ENCODE results near the gene MCAT.
"Not testable (repeated sequence)": the region's sequence is repeated elsewhere in the genome, so short reads cannot be mapped to it uniquely, and the experiment has no call there.

The MCAT gene

GRCh38 chr22:43150731-43151206, 7.6 kb upstream of the MCAT start:
- Histone ChIP-seq H3K9me3 (replicated peaks; ENCODE audit: insufficient read depth, low read length) (no peaks in the 10 kb centered on the region), H3K27me3 (replicated peaks; ENCODE audit: insufficient read depth, low read length) (no peaks in the 10 kb centered on the region), H3K4me2 (ENCODE audit: low read depth, low read length) (peak overlapping the region; percentile 95), H3K27ac (ENCODE audit: low read length) (no peak overlapping the region), H3K4me3 (ENCODE audit: low read length) (peak overlapping the region; percentile 76), H3K79me2 (ENCODE audit: low read length) (peaks cover 4% of the 10 kb centered on the region), H4K20me1 (ENCODE audit: insufficient read depth, low read length) (no peaks in the 10 kb centered on the region), H3K4me1 (ENCODE audit: low read length) (peaks cover 12% of the 10 kb centered on the region), H3K9ac (ENCODE audit: low read length) (no peak overlapping the region), H3F3A (ENCODE audit: insufficient read depth, low read length) (peaks cover 8% of the 10 kb centered on the region), H3K9me2 (replicated peaks; ENCODE audit: insufficient read depth, low read length) (no peaks in the 10 kb centered on the region), H3K36me3 (replicated peaks; ENCODE audit: insufficient read depth, low read length) (no peaks in the 10 kb centered on the region), H2AFZ (ENCODE audit: low read length) (peak overlapping the region; percentile 69)
- DNase-seq, result no peak
- TF ChIP-seq EZH2phosphoT487 (IDR thresholded peaks at IDR 0.05; ENCODE audit: low read length) (no peak), EZH2 (optimal IDR thresholded peaks at IDR 0.05; ENCODE audit: low read depth, low read length) (no peak)
- TF ChIP-seq, protein P1, sequence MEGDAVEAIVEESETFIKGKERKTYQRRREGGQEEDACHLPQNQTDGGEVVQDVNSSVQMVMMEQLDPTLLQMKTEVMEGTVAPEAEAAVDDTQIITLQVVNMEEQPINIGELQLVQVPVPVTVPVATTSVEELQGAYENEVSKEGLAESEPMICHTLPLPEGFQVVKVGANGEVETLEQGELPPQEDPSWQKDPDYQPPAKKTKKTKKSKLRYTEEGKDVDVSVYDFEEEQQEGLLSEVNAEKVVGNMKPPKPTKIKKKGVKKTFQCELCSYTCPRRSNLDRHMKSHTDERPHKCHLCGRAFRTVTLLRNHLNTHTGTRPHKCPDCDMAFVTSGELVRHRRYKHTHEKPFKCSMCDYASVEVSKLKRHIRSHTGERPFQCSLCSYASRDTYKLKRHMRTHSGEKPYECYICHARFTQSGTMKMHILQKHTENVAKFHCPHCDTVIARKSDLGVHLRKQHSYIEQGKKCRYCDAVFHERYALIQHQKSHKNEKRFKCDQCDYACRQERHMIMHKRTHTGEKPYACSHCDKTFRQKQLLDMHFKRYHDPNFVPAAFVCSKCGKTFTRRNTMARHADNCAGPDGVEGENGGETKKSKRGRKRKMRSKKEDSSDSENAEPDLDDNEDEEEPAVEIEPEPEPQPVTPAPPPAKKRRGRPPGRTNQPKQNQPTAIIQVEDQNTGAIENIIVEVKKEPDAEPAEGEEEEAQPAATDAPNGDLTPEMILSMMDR (IDR thresholded peaks at IDR 0.05; ENCODE audit: low read length), result no peak

DNA sequence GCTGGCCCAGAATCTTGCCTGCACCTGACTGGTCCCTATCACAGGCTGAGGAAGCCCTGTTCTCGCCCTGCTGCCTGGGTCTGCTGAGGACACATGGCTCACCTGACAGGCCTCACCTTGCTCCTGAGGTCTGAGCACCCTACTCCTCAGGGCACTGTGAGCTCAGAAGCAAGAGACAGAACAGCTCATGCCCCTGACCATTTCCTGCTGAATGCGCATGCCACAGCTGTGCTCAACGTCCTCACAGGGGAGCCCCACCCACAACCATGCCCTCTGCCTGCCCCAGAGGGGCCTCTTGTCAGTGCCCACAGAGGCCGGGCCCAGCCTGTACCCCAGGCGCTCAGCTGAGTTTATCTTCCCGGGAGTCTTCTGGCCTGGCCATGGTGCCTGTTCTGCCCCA, 5.4 kb upstream of the MCAT start:
- Histone ChIP-seq H3K27ac (ENCODE audit: low read length) (peak overlapping the region; percentile 36; the same call in 1 of the 2 replicates), H4K20me1 (ENCODE audit: insufficient read depth, low read length) (no peaks in the 10 kb centered on the region), H3K4me2 (ENCODE audit: low read depth, low read length) (no peak overlapping the region), H3K36me3 (replicated peaks; ENCODE audit: insufficient read depth, low read length) (no peaks in the 10 kb centered on the region), H3K9me2 (replicated peaks; ENCODE audit: insufficient read depth, low read length) (no peaks in the 10 kb centered on the region), H3K27me3 (replicated peaks; ENCODE audit: insufficient read depth, low read length) (no peaks in the 10 kb centered on the region), H3K9ac (ENCODE audit: low read length) (0 out of 2 replicates have a peak overlapping the region, but pooled peaks have one; percentile 1), H2AFZ (ENCODE audit: low read length) (peak overlapping the region; percentile 47; the same call in 1 of the 2 replicates), H3K79me2 (ENCODE audit: low read length) (peaks cover 4% of the 10 kb centered on the region), H3F3A (ENCODE audit: insufficient read depth, low read length) (peaks cover 8% of the 10 kb centered on the region), H3K4me1 (ENCODE audit: low read length) (peaks cover 12% of the 10 kb centered on the region), H3K4me3 (ENCODE audit: low read length) (no peak overlapping the region), H3K9me3 (replicated peaks; ENCODE audit: insufficient read depth, low read length) (no peaks in the 10 kb centered on the region)
- DNase-seq, result peak; percentile 65
- TF ChIP-seq, protein P1 (IDR thresholded peaks at IDR 0.05; ENCODE audit: low read length), result no peak
- TF ChIP-seq EZH2 (optimal IDR thresholded peaks at IDR 0.05; ENCODE audit: low read depth, low read length) (no peak), EZH2phosphoT487 (IDR thresholded peaks at IDR 0.05; ENCODE audit: low read length) (no peak)

- Histone ChIP-seq H3K27me3 (replicated peaks; ENCODE audit: insufficient read depth, low read length) (no peaks in the 10 kb centered on the region), H3K9me3 (replicated peaks; ENCODE audit: insufficient read depth, low read length) (no peaks in the 10 kb centered on the region), H3K79me2 (ENCODE audit: low read length) (peaks cover 5% of the 10 kb centered on the region), H3K9ac (ENCODE audit: low read length) (peak overlapping the region; percentile 45; the same call in 1 of the 2 replicates), H3K4me1 (ENCODE audit: low read length) (peaks cover 12% of the 10 kb centered on the region), H3K4me3 (ENCODE audit: low read length) (peak overlapping the region; percentile 38), H3K4me2 (ENCODE audit: low read depth, low read length) (peak overlapping the region; percentile 40), H2AFZ (ENCODE audit: low read length) (peak overlapping the region; percentile 67), H3K27ac (ENCODE audit: low read length) (peak overlapping the region; percentile 46; the same call in 1 of the 2 replicates), H4K20me1 (ENCODE audit: insufficient read depth, low read length) (no peaks in the 10 kb centered on the region), H3K9me2 (replicated peaks; ENCODE audit: insufficient read depth, low read length) (no peaks in the 10 kb centered on the region), H3K36me3 (replicated peaks; ENCODE audit: insufficient read depth, low read length) (no peaks in the 10 kb centered on the region), H3F3A (ENCODE audit: insufficient read depth, low read length) (peaks cover 8% of the 10 kb centered on the region)
- DNase-seq, result peak; percentile 75
- TF ChIP-seq EZH2phosphoT487 (IDR thresholded peaks at IDR 0.05; ENCODE audit: low read length), result no peak
- TF ChIP-seq EZH2 (optimal IDR thresholded peaks at IDR 0.05; ENCODE audit: low read depth, low read length), result no peak
- TF ChIP-seq, protein P1 (IDR thresholded peaks at IDR 0.05; ENCODE audit: low read length), result no peak
These were observed 4.6 kb upstream of the MCAT start for GRCh38 chr22:43147821-43148220.

- H3K9me2 ChIP-seq (replicated peaks; ENCODE audit: insufficient read depth, low read length); DNase-seq; H3K9ac ChIP-seq (ENCODE audit: low read length); H3F3A ChIP-seq (ENCODE audit: insufficient read depth, low read length); H4K20me1 ChIP-seq (ENCODE audit: insufficient read depth, low read length); H2AFZ ChIP-seq (ENCODE audit: low read length); H3K4me3 ChIP-seq (ENCODE audit: low read length); H3K9me3 ChIP-seq (replicated peaks; ENCODE audit: insufficient read depth, low read length); H3K4me2 ChIP-seq (ENCODE audit: low read depth, low read length); H3K27me3 ChIP-seq (replicated peaks; ENCODE audit: insufficient read depth, low read length); H3K36me3 ChIP-seq (replicated peaks; ENCODE audit: insufficient read depth, low read length); H3K27ac ChIP-seq (ENCODE audit: low read length): not testable (repeated sequence)
- H3K4me1 ChIP-seq (ENCODE audit: low read length), result peaks cover 12% of the 10 kb centered on the region
- peaks cover 13% of the 10 kb centered on the region for H3K79me2 ChIP-seq (ENCODE audit: low read length)
These were observed 3.1 kb upstream of the MCAT start for GRCh38 chr22:43146332-43146731.

- not testable (repeated sequence) for H3K4me2 ChIP-seq (ENCODE audit: low read depth, low read length); H4K20me1 ChIP-seq (ENCODE audit: insufficient read depth, low read length); H3F3A ChIP-seq (ENCODE audit: insufficient read depth, low read length); H3K36me3 ChIP-seq (replicated peaks; ENCODE audit: insufficient read depth, low read length); H3K4me1 ChIP-seq (ENCODE audit: low read length); H3K27me3 ChIP-seq (replicated peaks; ENCODE audit: insufficient read depth, low read length); H3K9ac ChIP-seq (ENCODE audit: low read length); H3K9me3 ChIP-seq (replicated peaks; ENCODE audit: insufficient read depth, low read length); H3K9me2 ChIP-seq (replicated peaks; ENCODE audit: insufficient read depth, low read length); H2AFZ ChIP-seq (ENCODE audit: low read length); H3K4me3 ChIP-seq (ENCODE audit: low read length); H3K27ac ChIP-seq (ENCODE audit: low read length); DNase-seq
- H3K79me2 ChIP-seq (ENCODE audit: low read length), result peaks cover 19% of the 10 kb centered on the region
These were observed 2.2 kb upstream of the MCAT start for GRCh38 chr22:43145371-43145770.

All from MM.1S (cell line).